Stimulated activated CD8-positive, alpha-beta memory T cell treated with anti-CD3 and anti-CD28 coated beads, Interleukin-15, amount 100 ng/mL, for 4 hours (primary cell): Measurements from ENCODE around the gene GYS2.
"Not testable (repeated sequence)": the region's sequence is repeated elsewhere in the genome, so short reads cannot be mapped to it uniquely, and the experiment has no call there.

Source experiments
- DNase-seq, 2 donors: peaks; one replicate each; pipeline ENCODE4 v3.0.0-alpha.2; 2020; ENCODE audit warnings: low read depth in 2 of 2

GYS2 gene

DNA sequence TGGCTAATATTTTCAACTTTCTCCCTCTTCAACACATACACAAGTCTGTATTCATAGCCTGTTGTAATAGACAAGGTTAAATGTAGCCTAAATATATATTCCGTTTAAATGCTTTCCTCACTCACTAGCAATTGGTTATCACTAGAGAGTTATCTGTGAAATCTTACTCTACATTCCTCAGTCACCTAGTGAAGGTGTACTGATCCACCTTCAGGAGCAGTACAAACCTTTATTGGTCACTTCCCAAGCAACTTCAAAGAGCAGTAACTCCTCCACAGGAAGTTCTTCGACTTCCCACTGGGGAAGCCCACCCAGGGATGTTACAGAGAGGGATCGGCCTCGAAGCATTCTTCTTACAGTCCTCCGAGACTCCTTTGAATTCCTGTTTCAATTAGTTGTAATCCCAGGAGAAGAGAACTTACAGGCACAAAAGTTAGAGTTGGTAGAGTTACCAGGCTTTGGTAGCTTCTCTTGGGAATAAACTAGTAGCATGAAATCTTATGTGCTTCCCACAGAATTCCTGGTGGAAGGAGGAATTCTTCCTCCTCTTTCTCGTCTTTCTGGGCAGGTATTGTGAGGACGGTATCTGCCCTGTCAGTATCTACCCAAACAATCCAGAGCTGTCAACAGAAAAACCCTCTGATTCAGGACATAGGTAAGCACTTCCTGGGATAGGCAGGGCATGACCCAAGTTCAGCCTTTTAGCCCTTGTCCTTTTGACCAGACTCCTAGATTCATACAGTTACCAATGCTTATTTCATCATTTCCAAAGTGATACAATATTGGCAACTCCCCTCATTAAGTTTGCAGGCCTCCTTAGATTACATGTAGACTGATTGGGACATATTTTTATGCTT lies at the start of gene GYS2:
Gene GYS2, minus strand, starts transcription at position 603 of the 857 bp plus-strand sequence. Its CDS starts 255 bp downstream, at position 348.
- no peak for DNase-seq

DNA sequence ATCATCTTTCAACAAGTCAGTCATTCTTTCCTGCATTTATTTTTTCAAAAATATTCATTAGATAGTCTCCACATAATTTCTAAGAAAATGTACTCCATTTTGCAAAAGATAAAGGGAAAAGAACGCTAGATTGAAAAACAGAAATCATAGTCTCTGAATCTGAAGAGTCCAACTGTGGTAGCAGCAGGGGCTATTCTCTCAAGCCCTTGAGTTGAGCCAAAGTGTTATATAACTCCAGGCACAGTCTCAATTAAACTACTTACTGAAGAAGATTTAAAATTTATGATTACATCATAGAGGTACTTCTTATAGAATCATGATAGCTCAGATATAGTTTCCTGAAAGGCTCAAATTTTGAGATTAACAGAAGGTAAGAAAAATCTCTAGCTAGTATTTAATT lies 47.2 kb upstream of the GYS2 start:
- no peak for DNase-seq

DNA sequence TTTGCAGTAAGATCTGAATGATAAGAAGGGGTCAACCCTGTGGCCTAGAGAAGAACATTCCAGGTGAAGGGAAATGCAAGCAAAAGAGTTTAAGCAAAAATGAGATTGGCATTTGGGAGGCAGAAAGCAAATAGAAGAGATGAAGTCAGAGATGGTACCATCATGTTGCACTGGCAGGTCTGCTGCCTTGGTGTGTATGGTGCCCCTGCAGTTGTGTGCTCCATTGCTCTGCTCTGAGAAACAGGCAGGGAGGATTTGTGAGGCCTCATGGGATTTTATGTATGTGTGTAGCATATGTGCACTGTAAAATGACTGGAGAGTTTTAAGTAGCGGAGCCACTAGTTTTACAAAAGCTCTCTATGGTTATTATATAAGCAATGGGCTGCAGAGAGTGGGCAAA lies 46.4 kb upstream of the GYS2 start:
- no peak for DNase-seq

DNA sequence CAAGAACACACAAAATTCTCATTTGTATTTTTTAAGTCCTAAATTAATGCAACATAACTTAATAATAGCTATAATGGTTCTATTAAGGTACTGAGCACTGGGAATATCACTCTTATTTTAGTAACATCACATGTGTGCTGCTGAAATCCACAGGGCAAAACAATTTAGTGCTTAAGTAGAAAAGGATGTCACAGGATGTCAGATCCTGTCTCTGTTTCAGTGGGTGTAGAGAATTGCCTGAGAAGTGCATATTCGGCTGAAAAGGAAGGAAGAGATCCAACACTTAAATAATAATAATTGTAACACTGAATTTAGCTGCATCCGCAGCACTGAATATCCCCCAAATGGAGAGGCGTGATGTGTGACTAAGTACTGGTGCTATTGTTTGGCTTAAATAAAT lies 44.4 kb upstream of the GYS2 start:
- DNase-seq = no peak

DNA sequence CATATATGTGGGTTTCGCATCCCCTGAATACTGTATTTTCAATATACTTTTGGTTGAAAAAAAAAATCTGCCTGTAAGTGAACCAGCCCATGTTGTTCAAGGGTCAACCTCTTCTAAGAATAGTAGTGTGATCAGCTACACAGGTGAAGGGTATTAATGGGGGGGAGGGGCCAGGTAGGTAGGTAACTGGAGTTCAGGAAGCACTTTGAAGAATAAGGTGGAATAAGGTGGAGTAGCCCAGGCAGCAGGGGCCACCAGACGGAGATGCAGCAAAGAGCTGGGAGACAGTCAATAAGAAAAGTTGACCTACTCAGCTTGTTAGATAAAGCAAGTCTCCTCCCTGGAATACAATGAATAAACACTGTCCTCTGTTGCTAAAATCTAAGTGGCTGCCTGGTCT lies 43.7 kb upstream of the GYS2 start:
- no peak for DNase-seq

DNA sequence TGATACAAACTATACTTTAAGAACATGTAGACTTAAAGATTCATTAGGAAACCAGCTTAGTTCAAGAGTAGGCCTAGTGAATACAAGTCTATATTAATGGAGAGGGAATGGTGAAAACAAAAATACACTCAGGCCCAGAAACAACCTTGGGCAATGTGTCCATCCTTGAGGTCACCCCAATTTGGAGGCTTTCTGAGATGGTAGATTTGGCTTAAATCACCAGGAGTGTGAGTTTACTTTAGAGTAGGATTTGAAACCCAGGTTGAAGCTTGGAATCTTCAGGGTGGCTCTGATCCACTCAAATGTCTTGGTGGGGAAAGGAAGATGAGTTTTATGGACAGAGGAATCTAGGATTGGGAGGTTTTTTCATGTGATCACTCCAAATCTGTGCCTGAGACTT lies 42.5 kb upstream of the GYS2 start:
- DNase-seq = no peak

DNA sequence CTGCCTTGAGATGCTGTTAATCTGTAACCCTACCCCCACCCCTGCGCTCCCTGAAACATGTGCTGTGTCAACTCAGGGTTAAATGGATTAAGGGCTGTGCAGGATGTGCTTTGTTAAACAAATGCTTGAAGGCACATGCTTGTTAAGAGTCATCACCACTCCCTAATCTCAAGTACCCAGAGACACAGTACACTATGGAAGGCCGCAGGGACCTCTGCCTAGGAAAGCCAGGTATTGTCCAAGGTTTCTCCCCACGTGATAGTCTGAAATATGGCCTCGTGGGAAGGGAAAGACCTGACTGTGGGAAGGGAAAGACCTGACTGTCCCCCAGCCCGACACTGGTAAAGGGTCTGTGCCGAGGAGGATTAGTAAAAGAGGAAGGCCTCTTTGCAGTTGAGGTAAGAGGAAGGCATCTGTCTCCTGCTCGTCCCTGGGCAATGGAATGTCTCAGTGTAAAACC lies 40.4 kb upstream of the GYS2 start:
- not testable (repeated sequence) for DNase-seq

DNA sequence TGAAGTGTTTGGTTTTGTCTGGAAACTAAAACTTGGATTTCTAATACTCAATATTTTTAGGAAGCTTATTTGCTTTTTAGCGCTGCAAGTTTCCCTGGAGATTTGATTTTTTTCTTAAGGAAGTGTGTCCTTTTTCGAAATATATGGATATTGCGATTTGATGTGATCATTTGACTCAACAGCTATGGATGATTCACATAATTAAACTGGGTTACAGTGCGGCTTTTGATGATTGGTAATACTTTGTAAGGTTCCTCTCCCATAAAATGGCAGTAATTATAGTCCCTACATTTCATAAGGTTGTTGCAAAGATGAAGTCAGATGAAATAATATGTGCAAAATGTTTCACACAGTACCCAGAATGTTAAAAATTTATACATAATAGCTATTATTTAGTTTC lies 39.9 kb upstream of the GYS2 start:
- no peak for DNase-seq

DNA sequence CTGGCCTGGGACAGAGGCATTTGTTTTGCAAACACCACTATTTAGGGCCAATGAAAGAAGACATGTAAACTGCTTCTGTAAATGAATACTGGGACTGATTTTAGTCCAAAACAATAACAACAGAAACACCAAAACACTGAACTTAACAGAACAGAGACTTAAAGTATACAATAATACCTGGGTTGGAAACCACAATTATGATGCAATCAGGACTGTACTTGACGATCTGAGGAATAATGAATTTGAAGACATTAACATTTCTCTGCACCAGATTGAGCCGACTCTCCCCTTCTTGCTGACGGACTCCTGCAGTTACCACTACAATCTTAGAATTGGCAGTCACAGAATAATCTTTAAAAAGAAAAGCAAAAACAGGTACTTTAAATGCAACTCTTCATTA lies 39.1 kb upstream of the GYS2 start:
- no peak for DNase-seq

DNA sequence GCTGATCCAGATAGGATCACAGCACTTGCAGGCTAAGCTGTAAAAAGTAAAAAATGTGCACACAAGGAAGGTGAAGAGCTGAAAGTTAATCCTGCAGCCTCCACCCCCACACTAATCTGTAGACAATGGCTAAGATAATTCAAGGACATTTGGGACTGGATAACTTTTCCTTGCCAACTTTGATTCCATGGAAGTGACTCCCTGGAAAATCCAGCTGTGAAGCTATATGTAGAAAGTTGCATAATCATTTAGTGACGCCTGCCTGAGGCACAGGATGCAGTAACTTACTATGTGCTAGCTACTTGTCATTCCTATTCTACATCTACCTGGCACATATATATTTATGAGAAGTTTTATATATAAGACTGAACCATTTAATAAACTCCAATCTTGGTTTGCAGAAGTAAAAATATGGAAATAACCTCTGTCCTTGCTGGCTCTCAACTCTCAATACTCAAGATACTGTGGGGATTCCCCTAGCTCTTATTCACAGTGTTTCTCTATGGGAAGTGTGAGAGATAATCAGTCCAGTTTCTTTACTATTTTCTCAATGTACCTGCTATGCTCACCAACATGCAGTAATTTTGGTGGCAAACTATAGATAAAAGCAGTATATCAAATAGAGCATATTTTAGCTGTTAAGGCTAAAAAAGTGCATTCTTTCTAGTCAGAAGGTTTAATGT lies 38.2 kb upstream of the GYS2 start:
- DNase-seq = no peak

DNA sequence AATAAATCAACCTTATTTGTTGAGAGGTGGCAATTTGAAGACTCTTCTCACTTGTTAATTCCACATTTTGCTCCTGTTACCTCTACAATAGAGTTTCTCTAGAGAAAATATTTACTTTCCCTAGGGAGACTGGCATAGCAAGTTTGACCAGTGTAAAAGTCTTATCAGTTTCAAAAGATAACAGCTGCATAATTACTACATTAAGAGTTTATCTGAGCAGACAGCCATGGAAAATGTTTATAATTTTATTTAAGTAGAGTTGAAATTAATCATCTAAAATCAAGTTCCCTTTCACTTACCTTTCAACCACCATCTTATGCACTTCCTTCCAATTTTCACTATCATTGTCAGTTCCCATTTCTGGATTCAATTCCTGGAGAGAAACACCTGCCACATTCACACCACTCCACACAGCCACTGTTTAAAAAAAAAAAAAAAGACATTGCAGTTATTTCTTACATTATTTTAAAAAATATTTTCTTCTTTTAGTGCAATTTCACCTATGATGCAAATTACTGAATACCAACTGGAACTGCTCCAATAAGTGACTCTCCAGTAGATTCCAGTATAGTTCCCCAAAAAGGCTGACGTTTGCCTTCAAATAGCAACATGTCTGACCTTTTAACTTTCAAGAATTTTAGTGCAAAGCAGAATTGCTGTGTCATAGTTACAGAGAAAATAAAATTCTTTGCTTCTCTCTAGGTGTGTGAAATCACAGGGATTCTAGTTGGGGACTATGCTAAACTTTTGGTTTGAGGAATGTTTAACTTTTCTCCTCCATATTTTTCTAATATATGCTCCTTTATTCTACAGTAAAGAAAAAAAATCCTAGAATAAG lies 33.6 kb upstream of the GYS2 start:
- no peak for DNase-seq

DNA sequence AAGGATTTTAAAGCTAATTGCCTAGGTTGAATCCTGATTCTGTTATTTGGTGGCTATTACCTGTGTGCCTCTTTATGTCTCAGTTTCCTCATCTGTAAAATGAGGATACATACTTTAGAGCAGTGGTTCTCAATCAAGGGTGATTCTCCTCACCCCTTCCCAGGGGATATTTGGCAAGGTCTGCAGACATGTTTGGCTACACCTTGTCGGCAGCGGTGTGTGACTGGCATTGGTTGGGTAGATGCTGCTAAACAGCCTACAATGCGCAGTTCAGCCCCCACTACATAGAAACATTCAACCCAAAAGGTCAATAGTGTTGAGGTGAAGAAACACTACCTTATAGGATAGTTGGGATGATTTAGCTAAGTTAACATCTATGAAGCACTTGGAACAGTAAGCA lies 29.6 kb upstream of the GYS2 start:
- DNase-seq = no peak

DNA sequence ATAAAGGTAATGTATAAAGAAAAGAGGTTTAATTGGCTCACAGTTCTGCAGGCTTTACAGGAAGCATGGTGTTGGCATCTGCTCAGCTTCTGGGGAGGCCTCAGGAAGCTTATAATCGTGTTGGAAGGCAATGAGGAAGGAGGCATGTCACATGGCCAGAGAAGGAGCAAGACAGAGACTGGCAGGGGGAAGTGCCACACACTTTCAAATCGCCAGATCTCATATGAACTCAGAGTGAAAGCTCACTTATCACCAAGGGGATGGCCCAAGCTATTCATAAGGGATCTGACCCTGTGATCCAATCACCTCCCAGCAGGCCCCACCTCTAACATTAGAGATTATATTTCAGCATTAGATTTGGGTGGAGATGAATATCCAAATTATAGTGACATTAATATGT lies 26.7 kb upstream of the GYS2 start:
- no peak for DNase-seq

DNA sequence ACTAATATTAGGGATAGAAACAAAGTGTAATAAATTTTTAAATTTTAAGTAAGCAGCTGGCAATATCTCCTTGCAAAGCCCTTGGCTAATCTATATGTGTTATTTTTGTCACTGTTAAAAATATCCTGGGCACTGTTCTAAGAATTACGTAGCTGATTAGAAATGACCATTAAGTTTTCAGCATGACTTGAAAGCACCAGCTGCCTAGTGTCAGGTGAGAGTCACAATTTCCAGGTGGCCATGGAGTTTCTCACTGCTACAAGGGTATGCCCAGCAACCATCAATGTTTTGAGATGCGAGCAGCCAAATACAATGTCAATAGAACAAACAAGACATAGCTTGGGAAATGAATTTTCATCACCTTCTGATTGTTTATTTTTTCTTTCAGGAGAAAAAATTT lies 23.3 kb upstream of the GYS2 start:
- DNase-seq = no peak

DNA sequence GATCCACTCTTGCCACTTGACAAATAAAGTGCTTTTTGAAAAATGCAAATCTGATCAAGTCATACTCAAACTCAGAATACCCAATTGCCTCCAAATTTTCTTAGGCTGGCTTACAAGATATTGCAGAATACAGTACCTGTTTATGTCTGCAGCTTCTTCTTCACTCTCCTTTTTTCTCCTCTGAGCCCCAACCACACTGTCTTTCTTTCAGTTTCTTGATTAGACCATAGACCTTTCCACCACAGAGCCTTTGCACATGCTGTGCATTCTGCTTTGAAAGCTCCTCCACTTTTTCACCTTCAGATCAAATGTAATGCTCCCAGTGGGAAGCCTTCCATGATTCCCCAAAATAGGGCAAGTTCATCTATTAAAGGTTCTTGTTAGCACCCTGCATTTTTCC lies 13.9 kb upstream of the GYS2 start:
- no peak for DNase-seq

DNA sequence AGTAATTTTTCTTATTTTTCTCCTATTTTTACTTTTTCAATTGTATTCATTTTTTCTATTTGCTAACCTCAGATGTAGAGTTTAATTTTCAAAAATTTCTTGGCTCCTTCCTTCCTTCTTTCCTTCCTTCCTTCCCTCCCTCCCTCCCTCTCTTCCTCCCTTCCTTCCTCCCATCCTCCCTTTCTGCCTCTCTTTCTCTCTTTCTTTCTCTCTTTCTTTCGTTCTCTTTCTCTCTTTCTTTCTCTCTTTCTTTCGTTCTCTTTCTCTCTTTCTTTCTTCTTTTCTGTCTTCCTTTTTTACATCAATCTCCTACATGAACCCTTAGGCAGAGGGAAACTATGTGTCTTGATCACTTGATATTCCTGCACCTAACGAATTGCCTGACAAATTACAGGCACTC lies 12.4 kb upstream of the GYS2 start:
- no peak for DNase-seq

DNA sequence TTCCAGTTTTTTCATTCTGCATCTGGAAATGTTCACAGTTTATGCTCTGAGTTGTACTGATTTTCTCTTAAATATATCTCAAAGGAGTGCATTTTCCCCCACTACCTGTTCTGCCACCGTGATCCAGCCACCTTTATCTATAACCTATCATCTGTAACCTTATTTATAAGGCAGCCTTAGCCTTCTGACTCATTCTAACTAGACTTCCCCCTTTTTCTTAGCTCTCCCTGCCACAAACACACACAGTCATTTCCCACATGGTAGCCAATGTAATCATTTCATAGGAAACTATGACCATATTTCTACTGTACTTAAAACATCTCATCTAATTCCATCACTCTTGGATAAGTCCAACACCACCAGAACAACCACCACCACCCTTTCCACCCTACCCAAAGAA lies 10.8 kb upstream of the GYS2 start:
- no peak for DNase-seq

DNA sequence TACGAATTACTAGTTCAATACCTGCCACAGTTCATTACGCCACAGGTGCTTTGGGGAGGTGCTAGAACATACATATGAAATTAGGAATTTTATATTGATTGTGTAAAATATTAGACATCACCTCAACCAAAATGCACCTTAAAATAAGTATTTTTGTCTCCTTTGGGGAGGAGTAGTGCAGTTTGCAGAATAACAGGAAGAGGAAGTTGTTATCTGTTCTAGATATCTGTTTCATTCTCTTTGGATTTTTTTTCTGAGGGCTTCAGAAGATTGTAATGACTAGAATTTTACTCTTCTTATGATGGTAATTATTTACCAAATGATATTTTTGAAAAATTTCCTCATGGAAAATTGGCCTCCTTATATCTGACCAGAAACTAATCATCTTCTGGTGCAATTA lies 9.9 kb upstream of the GYS2 start:
- DNase-seq = no peak

DNA sequence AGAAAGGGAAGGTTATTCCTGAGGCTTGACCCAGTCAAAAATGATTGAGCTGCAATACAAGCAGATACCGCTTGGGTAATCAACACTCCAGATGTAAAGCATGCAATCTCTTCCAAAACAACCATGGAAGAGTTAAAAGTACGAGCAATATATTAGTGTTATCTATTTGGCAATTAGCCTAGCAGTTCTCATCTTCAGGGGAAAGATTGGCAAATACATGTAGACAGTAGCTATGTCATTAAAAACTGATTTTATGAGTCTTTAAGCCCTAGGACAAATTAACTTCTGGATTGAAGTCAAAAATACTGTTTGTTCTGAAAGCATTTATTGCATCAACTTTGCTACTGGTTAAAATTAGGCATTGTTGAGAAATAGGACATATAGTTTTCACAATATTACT lies 9.3 kb upstream of the GYS2 start:
- no peak for DNase-seq

DNA sequence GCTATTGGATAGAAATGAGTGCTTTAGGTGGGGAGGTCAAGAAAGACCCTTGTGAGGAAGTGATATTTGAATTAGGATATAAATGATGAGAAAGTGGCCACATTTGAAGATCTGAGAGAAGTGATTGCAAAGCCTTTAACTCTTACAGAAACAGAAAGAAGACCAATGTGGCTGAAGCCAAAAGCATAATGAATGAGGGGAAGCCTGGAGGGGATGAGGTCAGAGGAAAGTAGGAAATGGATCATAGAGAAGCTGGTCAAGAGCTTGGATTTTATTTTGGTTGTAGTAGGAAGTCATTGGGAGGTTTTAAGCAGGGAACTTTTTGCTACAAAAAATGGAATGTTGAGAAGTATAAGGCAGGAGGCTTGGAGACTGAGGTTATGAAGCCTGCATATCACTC lies 3.5 kb upstream of the GYS2 start:
- DNase-seq = no peak

DNA sequence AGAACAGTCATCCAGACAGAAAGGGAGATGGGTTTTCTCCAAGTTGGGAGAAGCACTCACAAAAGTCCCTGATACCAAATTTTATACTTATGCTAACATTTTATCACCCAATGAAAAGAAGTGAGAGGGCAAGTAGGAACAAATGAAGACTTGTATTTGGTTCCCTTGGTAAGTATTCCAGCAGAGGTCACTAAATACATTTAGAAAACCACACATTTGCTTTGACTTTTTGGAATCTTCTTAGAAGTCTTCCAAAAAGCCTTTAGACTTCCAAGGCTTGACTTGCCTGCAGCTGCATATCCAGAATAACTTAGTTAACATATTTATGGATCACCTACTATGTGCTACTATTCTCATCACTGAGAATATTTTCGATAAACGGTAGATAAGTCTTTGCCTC lies 3.1 kb upstream of the GYS2 start:
- no peak for DNase-seq

DNA sequence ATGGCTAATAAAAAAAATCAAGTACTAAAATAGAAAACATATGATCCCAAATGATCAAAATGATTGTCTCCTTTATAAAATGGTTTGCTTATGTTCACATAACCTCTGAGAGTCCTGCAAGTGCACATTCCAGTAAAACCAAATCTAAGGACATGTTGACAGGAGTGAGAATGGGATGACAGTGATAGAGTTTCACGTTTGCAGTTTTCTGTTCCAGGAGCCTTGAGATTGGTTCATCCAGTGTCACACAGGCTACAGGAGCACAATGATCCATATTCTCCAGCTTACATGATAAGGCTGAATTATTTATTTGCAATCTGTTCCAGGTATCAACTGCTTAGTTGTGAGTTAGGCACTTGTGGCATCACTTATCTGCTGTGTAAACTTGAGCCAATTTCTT lies 1.5 kb upstream of the GYS2 start:
- no peak for DNase-seq

DNA sequence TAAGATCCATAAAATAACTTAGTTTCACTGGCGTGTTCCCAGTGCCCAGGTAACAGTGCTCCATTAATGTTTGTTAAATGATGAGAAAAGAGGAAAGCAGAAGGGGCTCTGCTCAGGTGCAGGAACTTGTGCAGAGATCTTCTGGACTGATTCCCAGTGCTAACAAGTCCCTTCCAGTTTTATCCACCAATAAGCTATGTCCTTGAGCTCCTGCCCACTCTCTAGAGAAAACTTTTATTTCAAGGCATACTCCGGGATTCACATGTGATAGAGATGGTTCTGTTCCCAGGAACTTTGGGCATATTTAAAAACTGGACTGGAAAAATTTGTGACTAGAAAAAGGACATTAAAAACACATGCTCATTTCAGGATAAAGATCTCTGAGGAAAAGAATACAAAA lies 1.9 kb downstream of the GYS2 start:
- no peak for DNase-seq
